NCI-H2171 treated with DMSO at 0.1 percent for 48 hours (cell line): ENCODE data around the gene KLHL2.

Source experiments
- DNase-seq: peaks from one replicate; lab custom pipeline; 2025; lab: John Stamatoyannopoulos, UW

KLHL2 gene

DNA sequence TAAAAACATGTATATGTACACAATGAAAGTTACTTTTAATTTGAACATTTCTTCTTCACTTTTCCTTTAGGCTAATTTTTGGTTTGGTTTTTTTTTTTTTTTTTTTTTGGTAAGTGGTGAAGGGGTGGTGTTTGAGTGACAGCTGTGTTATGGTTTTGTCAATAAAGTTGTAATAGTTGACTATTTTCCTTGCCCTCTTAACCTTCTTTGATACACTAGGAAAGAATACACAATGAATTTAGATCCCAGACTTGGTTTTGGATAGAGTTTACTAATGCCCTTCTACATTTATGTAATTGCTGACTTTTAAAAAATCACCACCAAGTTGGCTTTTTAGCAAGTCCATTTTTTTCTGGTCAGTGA, 82.0 kb downstream of the KLHL2 start:
- no peak for DNase-seq

- peak; percentile 5 for DNase-seq
These were observed 85.7 kb downstream of the KLHL2 start for GRCh38 chr4:165293061-165293460.

DNA sequence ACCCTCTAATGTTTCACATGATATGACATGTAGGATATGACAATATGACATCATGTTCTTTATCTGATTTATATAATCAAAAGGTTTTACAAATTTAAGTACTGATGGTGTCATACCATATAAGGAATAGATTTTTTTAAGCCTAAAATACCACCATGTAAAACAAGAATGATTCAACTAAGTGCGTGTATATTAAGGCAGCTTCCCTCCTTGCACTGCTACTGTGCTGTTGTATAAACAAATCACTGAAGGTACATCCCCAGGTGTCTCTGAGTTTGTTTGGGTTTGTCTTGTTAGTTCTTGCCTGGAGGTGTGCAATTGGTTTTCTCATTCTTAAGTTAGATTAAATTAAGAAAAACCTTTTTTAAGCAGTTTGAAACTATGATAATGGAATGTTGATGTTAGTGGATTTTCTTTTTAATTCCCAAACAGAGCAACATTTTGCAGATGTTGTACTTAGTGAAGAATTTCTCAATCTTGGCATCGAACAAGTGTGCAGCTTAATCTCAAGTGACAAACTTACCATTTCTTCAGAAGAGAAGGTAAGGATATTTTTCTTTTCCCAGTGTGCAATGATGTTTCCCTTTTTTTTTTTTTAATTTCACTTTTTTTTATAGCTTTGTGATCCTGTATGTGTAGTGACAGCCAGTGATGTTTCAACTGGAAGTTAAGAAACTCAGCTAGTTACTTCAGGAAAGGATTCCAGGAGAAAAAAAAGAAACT, 86.7 kb downstream of the KLHL2 start:
- no peak for DNase-seq

DNA sequence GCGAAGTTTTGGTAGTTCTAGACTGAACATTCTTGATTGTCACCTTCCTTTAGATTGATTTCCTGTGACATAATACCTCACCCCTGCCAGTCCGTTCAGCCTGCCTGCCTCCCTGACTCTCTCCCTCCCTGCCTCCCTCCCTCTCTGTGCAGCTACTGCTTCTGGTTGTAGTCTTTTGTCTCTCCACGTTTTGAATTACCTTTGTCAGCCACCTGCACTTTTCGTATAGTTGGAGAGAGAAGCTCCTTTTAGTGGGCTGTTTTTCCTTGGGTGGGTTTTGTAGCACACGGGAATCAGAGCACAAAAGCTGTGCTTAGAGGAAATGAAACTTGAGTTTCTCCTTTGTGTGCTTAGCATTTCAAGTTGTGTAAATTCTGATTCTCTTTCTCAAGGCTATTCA, 87.5 kb downstream of the KLHL2 start:
- no peak for DNase-seq

GRCh38 chr4:165297626-165298025, 90.3 kb downstream of the KLHL2 start:
- DNase-seq, result no peak

GRCh38 chr4:165299399-165300060, 92.2 kb downstream of the KLHL2 start:
- no peak for DNase-seq

DNA sequence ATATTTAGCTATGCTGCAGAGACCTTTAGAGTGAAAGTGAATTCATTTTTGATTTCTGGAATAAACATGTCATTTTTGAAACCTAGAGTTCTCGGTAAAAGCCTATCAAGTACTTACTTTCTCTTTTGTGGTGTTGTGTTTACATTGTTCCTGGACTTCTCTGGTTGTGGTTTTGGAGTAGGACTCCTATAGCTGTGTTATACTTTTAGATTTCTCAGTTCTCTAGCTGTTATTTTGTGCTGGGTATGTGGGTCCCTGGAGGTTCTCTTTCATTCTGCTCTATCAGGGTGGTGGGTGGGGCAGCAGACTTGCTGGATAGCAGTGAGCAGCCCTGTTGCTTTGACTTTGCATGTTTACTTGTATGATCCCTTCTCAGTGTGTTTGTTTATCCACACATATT, 94.5 kb downstream of the KLHL2 start:
- DNase-seq, result no peak

DNA sequence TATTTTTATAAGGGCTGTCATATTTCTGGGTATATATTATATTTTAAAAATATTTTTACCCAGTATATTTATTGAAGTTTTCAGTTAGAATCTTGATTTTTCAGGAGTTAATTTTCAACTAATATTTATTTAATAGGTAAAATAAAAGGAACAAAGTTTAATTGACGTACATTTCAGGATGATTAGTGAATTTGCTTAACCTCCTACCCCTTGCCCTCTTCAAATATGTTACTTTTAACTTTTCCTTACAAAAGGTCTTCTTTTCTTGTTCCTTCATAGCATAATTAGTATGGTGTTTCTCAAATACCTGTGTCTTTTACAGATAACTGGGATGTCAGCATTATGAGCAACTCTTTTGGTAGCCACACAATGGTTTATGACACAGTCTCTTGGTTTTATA, 95.3 kb downstream of the KLHL2 start:
- DNase-seq, result no peak

DNA sequence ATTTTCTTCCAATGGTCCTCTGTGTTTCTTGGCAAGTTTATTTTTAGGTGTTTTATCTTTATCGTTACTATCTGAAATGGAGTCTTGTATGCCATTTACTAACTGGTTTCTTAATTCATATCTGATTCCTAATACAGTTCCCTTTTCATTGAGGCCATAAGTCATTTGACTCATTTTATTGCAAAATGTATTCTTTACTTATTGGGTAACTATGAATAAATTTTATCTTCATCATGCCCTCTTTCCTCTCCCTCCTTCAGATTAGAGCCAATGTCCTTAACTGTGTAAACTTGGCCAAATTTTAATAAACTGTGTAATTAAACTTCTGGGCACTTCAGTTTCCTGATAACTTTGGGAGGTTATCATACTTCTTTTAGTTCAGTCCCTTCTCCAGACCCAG, 100.8 kb downstream of the KLHL2 start:
- DNase-seq, result no peak

- no peak for DNase-seq
These were observed 101.2 kb downstream of the KLHL2 start for GRCh38 chr4:165308606-165309005.

DNA sequence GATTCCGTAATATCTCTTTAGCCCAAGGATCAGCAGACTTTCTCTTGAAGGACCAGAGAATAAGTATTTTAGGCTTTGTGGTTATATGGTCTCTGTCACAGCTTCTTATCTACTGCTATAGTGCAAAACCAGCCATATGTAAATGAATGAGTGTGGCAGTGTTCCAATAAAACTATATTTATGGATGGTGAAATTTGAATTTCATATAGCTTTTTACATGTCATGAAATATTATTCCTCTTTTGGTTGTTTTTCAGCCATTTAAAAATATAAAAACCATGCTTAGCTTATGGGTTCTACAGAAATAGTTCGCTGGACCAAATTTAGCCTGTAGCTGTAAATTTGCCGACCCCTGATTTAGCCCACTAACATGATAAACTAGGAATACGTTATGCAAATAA, 102.1 kb downstream of the KLHL2 start:
- no peak for DNase-seq

GRCh38 chr4:165312506-165312905, 105.1 kb downstream of the KLHL2 start:
- no peak for DNase-seq

GRCh38 chr4:165319030-165319429, 111.7 kb downstream of the KLHL2 start:
- no peak for DNase-seq

- DNase-seq, result no peak
These were observed 112.1 kb downstream of the KLHL2 start for GRCh38 chr4:165319509-165319908.

DNA sequence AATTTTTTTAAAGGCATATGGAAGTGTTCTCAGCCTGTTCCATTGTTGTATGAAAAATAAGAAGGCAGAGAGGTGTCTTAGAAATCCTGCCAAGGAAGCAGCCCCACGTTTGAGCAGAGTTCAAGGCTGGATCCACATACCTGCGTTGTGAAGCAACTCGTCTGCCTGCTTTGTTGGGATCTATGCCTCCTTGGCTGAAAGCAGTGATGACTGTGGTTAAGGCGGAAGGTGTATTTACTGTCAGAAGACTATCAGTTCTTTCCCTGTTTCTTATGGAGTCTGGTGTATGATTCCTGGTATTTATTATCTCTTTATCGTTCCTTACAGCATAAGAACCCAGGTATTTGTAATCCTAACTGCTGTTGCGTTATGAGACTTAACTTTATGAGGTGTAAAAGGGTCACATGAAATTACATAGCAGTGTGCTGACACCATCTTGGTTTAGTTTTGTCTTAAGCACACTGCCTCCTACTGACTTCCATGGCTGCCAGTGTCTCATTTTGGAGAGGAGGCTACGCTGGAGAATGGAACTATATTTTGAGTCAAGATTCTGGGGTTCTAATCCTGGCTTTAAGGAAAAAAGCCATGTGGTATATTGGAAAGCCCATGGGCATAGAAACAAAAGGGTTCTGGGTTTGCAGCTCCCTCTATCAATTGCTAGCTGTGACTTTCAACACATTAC, 117.0 kb downstream of the KLHL2 start:
- DNase-seq, result no peak

- DNase-seq, result no peak
These were observed 117.5 kb downstream of the KLHL2 start for GRCh38 chr4:165324918-165325304.

DNA sequence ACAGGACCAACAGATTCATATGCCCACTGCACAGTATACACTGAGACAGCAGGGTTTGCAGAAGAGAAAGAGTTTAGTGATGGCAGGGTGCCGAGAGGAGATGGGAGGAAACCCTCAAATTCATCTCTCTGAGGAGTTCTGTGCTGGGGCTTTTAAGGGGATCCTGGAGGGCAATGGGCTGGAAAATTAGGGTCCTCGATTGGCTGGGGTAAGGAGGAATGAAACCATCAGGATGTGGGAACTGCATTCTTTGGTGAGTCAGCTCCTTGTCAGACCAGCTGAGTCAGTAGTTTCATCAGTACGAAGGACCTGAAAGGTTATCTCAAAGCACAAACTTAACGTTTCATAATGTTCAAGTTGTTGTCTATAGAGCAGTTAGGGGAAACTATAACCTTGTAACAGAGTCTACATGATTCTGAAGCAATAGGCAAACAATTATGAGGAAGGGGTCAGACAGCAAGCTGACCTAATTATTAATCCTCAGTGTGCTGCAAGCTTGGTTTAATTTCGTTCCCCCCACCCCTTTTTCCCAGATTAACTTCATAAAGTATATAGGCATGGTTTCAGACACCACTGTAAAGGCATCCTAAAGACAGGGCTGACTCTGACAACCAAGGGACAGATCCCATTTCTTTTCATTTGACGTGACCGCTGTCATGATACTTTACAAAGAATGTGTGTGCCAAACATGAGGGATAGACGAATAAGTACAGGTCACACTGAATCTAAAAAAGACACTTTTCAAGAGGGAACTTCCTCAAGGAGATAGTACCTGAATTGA, 118.6 kb downstream of the KLHL2 start:
- no peak for DNase-seq

- no peak for DNase-seq
These were observed 119.5 kb downstream of the KLHL2 start for GRCh38 chr4:165326831-165327210.

DNA sequence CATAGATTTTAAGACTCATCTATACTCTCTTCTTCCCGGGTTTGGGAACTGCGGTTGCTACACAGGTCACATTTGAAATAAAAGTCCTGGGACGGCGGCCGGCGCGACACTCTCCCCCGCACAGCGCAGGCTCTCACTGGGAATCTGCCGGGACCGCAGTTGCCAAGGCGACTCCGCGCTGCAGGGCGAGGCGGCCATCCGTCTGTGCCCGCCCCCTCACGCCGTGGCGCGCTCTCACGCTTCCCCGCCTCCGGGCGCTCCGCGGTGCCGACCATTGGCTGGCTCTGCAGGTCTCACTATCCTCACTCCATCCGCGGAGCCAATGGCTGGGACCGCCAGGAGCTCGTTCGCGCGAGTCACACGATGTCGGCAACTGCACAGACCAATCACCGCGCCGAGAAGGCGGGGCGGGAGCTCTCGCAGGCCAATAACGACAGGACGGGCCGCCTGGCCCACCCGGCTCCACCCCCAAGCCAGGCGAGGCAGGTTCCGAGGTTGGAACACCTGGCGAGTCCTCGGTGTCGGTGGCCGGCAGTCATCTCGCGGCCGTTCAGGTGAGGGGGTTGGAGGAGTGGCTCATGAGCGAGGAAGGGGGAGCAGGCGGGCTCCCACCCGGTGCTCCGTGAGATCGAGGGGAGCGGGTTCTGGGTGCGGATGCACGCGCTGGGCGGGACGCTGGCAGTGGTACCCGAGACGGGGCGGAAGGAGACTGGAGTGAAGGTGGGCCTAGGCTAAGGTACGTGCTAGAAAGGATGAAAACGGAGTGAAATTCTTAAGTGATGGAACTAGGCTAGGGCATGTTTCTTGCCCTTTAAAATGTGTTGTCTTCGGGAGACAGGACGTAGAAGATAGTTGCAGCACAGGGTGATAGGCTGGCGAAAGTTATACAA, 120.1 kb downstream of the KLHL2 start, which contains the start of gene MSMO1:
TSS of gene MSMO1 (plus strand) at position 459 of the 890 bp plus-strand sequence. CDS start 5,702 bp downstream, outside the sequence.
- DNase-seq, result peak; percentile 91

GRCh38 chr4:165328101-165328425, 120.7 kb downstream of the KLHL2 start:
- DNase-seq, result no peak

- no peak for DNase-seq
These were observed 121.3 kb downstream of the KLHL2 start for GRCh38 chr4:165328708-165329107.

DNA sequence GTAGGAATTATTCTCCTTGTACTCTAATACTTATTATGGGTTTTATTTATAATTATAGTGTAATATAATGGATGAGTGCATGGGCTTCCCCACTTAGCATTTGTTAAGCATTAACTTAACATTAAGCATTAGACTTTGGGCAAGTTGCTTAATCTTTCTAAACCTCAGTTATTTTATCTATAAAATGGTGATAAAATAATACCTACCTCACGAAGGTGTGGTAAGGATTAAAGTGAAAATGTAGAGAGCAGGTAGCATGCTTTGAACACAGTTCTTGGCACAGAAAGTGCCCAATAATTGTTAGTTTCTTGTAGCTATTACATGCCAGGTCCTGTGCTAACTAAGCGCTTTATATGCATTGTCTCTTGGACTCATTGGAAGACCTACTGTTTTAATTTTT, 122.7 kb downstream of the KLHL2 start:
- DNase-seq, result no peak
